Natural killer cell (primary cell): Measurements from ENCODE around the gene RTL10. TPM values are rescaled to one million over a fixed set of nuclear protein-coding genes. Genes with fewer than 3 reads are reported as not detected.

Source experiments
- ATAC-seq, 3 donors: fragments of 150-1000 bp in 2 of 3; fragments of 200-7000 bp in 1 of 3; cut with Tn5 transposase; 1 replicate in 1 of 3; 2 replicates in 2 of 3; pipeline ENCODE4 v1.10.0; 2021; ENCODE audit warnings: mild to moderate bottlenecking in 2 of 3, moderate library complexity in 2 of 3
- DNase-seq, 2 donors: peaks; one replicate each; pipeline versions ENCODE4 v3.0.0 to v3.0.0-alpha.2; 2013 to 2021; ENCODE audit warnings: mixed read lengths in 1 of 2
- H3K27ac ChIP-seq: one replicate; pipeline ENCODE4 v1.5.1; 2013; ENCODE audit warnings: mild to moderate bottlenecking, low read length
- H3K27me3 ChIP-seq: one replicate; pipeline ENCODE4 v1.6.1; 2013; ENCODE audit warnings: low read length; ENCODE audit not compliant: control insufficient read depth, insufficient read depth
- H3K36me3 ChIP-seq: one replicate; pipeline ENCODE4 v1.6.1; 2013; ENCODE audit warnings: low read length; ENCODE audit not compliant: control insufficient read depth, insufficient read depth
- H3K4me1 ChIP-seq: one replicate; pipeline ENCODE4 v1.6.1; 2013; ENCODE audit warnings: low read length; ENCODE audit not compliant: control insufficient read depth, insufficient read depth
- H3K4me3 ChIP-seq: one replicate; pipeline ENCODE4 v1.5.1; 2013; ENCODE audit warnings: low read length
- H3K9me3 ChIP-seq: one replicate; pipeline ENCODE4 v1.6.1; 2013; ENCODE audit warnings: low read length; ENCODE audit not compliant: control insufficient read depth, insufficient read depth
- H3K27ac Mint-ChIP-seq, 2 donors: one replicate each; pipeline ENCODE4 v1.8.0; 2022; ENCODE audit warnings: mild to moderate bottlenecking in 2 of 2, mixed read lengths in 2 of 2, moderate library complexity in 1 of 2
- H3K27me3 Mint-ChIP-seq, 2 donors: one replicate each; pipeline ENCODE4 v1.8.0; 2022; ENCODE audit warnings: low read depth in 2 of 2, mixed read lengths in 2 of 2
- H3K36me3 Mint-ChIP-seq: one replicate; pipeline ENCODE4 v1.8.0; 2022; ENCODE audit warnings: mixed read lengths
- H3K4me1 Mint-ChIP-seq, 2 donors: one replicate each; pipeline ENCODE4 v1.8.0; 2022; ENCODE audit warnings: mixed read lengths in 2 of 2
- H3K4me3 Mint-ChIP-seq: one replicate; pipeline ENCODE4 v1.8.0; 2022; ENCODE audit warnings: mild to moderate bottlenecking, moderate library complexity, mixed read lengths
- H3K9me3 Mint-ChIP-seq, 2 donors: one replicate each; pipeline ENCODE4 v1.8.0; 2022; ENCODE audit warnings: mixed read lengths in 2 of 2
- CTCF ChIP-seq: fragments of 200-600 bp; IDR thresholded peaks from one replicate; pipeline ENCODE4 v1.8.0; 2022; ENCODE audit warnings: antibody characterized with exemption
- WGBS: methylation state at CpG from one replicate; pipeline ENCODE4 v1.1.7; 2013; ENCODE audit warnings: missing lambda C conversion rate; ENCODE audit not compliant: insufficient coverage; 5-methylcytosine and 5-hydroxymethylcytosine counted together
- intact Hi-C: fragments of 100-400 bp; cut with micrococcal nuclease; formaldehyde crosslinking; loops from one replicate; pipeline ENCODE4 v1.14.2; 2022
- total RNA-seq, 4 donors: library from RNA; stranded (reverse); fragments of 120-200 nt in 1 of 4; gene quantifications; one replicate each; pipeline versions ENCODE4 v1.2.3 to v1.2.4, GENCODE V29; 2013 to 2022

Gene RTL10
- total RNA-seq, 3 donors from 2014 or later (not counting 1 experiment from before 2014, with no cell fraction given), result 6.4 to 12.5 (median 11.7) TPM

- 94% methylated on average over 23 of the region's 23 CpGs for WGBS
Measured at GRCh38 chr22:19875531-19876313, 21.0 kb upstream of the RTL10 start.

DNA sequence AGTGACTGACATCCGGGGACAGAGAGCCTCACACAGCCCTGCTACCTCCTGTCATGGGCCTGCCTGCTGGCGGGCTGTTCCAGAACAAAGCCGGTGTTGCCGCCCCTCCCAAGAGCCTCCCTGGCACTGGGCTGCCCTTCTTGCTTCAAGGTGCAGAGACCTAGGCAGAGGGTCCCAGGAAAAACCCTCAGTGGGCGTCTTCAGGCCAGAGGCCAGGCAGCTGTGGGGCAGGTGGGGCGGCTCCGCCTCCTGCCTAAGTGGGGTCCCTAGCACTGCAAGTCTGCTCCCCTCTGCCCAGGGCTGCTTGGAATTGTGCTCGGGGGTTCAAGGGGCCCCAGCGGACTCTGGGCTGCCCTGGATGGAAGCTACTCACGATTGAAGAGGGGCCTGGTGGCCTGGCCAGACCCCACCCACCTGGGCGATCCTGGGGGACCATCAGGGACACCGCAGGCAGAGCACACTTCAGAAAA, 20.4 kb upstream of the RTL10 start:
- no peak overlapping the region for H3K27ac ChIP-seq
- Mint-ChIP-seq H3K9me3 (no peaks in the 10 kb centered on the region), H3K36me3 (no peaks in the 10 kb centered on the region), H3K27me3 (no peaks in the 10 kb centered on the region), H3K4me1 (no peaks in the 10 kb centered on the region), H3K27ac (no peak overlapping the region), H3K4me3 (no peak overlapping the region)
- DNase-seq (no peak), ATAC-seq (no peak)
- intact Hi-C loops, result no loop called here
- no peaks in the 10 kb centered on the region for H3K27me3 ChIP-seq
- no peaks in the 10 kb centered on the region for H3K36me3 ChIP-seq
- no peak overlapping the region for H3K4me3 ChIP-seq
- no peak for TF ChIP-seq CTCF
- H3K4me1 ChIP-seq, result no peaks in the 10 kb centered on the region
- WGBS, result 90% methylated on average over 12 of the region's 12 CpGs
- no peaks in the 10 kb centered on the region for H3K9me3 ChIP-seq

More at GRCh38 chr22:19875531-19876313, 21.0 kb upstream of the RTL10 start:
- intact Hi-C loops, result no loop called here
- Mint-ChIP-seq H3K27me3 (no peaks in the 10 kb centered on the region), H3K36me3 (no peaks in the 10 kb centered on the region), H3K27ac (no peak overlapping the region), H3K9me3 (no peaks in the 10 kb centered on the region), H3K4me3 (no peak overlapping the region), H3K4me1 (no peaks in the 10 kb centered on the region)
- Histone ChIP-seq H3K27ac (no peak overlapping the region), H3K4me1 (no peaks in the 10 kb centered on the region), H3K4me3 (no peak overlapping the region), H3K36me3 (no peaks in the 10 kb centered on the region), H3K27me3 (no peaks in the 10 kb centered on the region), H3K9me3 (no peaks in the 10 kb centered on the region)
- no peak for TF ChIP-seq CTCF
- ATAC-seq (no peak), DNase-seq (no peak)

GRCh38 chr22:19874307-19875060, 19.8 kb upstream of the RTL10 start:
- Histone ChIP-seq H3K4me1 (no peaks in the 10 kb centered on the region), H3K27ac (no peak overlapping the region), H3K4me3 (no peak overlapping the region), H3K9me3 (no peaks in the 10 kb centered on the region), H3K36me3 (no peaks in the 10 kb centered on the region), H3K27me3 (no peaks in the 10 kb centered on the region)
- no peak for ATAC-seq
- H3K27me3 Mint-ChIP-seq, result no peaks in the 10 kb centered on the region
- no peak overlapping the region for H3K4me3 Mint-ChIP-seq
- no peaks in the 10 kb centered on the region for H3K4me1 Mint-ChIP-seq
- no peak overlapping the region for H3K27ac Mint-ChIP-seq
- intact Hi-C loops, result no loop called here
- 81% methylated on average over 27 of the region's 27 CpGs for WGBS
- no peaks in the 10 kb centered on the region for H3K36me3 Mint-ChIP-seq
- peak in 1 of 2 donors; percentile 62 for DNase-seq
- TF ChIP-seq CTCF, result no peak
- H3K9me3 Mint-ChIP-seq, result no peaks in the 10 kb centered on the region
